ENCODE measurements around the gene NRM. TPM values are rescaled to one million over a fixed set of nuclear protein-coding genes. Genes with fewer than 3 reads are reported as not detected.

The NRM gene
- total and polyA plus RNA-seq, 9 donors = 3.4 to 23.2 (median 15.3) TPM

GRCh38 chr6:30643656-30644055, 47.1 kb downstream of the NRM start:
- H3K4me3 ChIP-seq = no peak overlapping the region
- H3K27me3 ChIP-seq = no peaks in the 10 kb centered on the region
- H3K4me1 ChIP-seq (ENCODE audit: insufficient read depth) = no peaks in the 10 kb centered on the region
- intact Hi-C loops (cut with DNase I) = no loop called here
- DNase-seq = no peak
- H3K27ac ChIP-seq = no peak overlapping the region
- WGBS, 3 donors = 92 to 98% (median 98%) methylated on average over 2 of the region's 2 CpGs
- H3K9me3 ChIP-seq = no peaks in the 10 kb centered on the region
- TF ChIP-seq CTCF (IDR thresholded peaks at IDR 0.05) (no peak), EP300 (IDR thresholded peaks at IDR 0.05) (no peak), POLR2A (IDR thresholded peaks at IDR 0.05) (no peak)
- H3K36me3 ChIP-seq = no peaks in the 10 kb centered on the region

- DNase-seq = no peak
- intact Hi-C loops (cut with DNase I) = no loop called here
- Histone ChIP-seq H3K9me3 (no peaks in the 10 kb centered on the region), H3K36me3 (no peaks in the 10 kb centered on the region), H3K4me1 (ENCODE audit: insufficient read depth) (no peaks in the 10 kb centered on the region), H3K27me3 (no peaks in the 10 kb centered on the region), H3K4me3 (no peak overlapping the region), H3K27ac (no peak overlapping the region)
- TF ChIP-seq EP300 (IDR thresholded peaks at IDR 0.05) (no peak), CTCF (IDR thresholded peaks at IDR 0.05) (no peak), POLR2A (IDR thresholded peaks at IDR 0.05) (no peak)
- WGBS, 3 donors = 83 to 100% (median 95%) methylated on average over 1 of the region's 1 CpG
Measured at GRCh38 chr6:30641048-30641447, 49.7 kb downstream of the NRM start.

- intact Hi-C loops (cut with DNase I) = no loop called here
Measured at GRCh38 chr6:30640481-30640880, 50.3 kb downstream of the NRM start.

More at GRCh38 chr6:30640481-30640880, 50.3 kb downstream of the NRM start:
- Histone ChIP-seq H3K4me3 (no peak overlapping the region), H3K27me3 (no peaks in the 10 kb centered on the region), H3K9me3 (no peaks in the 10 kb centered on the region), H3K4me1 (ENCODE audit: insufficient read depth) (no peaks in the 10 kb centered on the region), H3K36me3 (no peaks in the 10 kb centered on the region), H3K27ac (no peak overlapping the region)
- no peak for TF ChIP-seq POLR2A (IDR thresholded peaks at IDR 0.05)
- no peak for TF ChIP-seq EP300 (IDR thresholded peaks at IDR 0.05)
- no peak for TF ChIP-seq CTCF (IDR thresholded peaks at IDR 0.05)
- WGBS, 3 donors = 84 to 90% (median 89%) methylated on average over 10 of the region's 10 CpGs
- DNase-seq = no peak

Small RNA genes lying within 50 kb of the gene (small RNA-seq; reads per million reads assigned to genes)
- gene RF00019 = not detected

Other genes with a start within 250 kb of the NRM start
- 100 to 1,000 TPM; 181 to 322 (median 238) TPM for gene HLA-E, start 201.5 kb downstream of the NRM start, total RNA-seq
- 100 to 1,000 TPM; 332 to 614 TPM for gene HLA-E, start 201.5 kb downstream of the NRM start, polyA plus RNA-seq
- 100 to 1,000 TPM in 4 of 7 donors, 10 to 100 TPM in 3; 42.4 to 128 (median 103) TPM for gene GNL1, start 134.5 kb downstream of the NRM start, total RNA-seq
- 10 to 100 TPM; 77.8 to 80.4 TPM for gene GNL1, start 134.5 kb downstream of the NRM start, polyA plus RNA-seq
- gene PRR3, start 133.7 kb downstream of the NRM start, total RNA-seq = 10 to 100 TPM in 6 of 7 donors, 1 to 10 TPM in 1; 8.6 to 35.0 (median 20.9) TPM
- 10 to 100 TPM; 19.0 to 29.6 TPM for gene PRR3, start 133.7 kb downstream of the NRM start, polyA plus RNA-seq
- gene ABCF1, start 119.5 kb downstream of the NRM start, total RNA-seq = 10 to 100 TPM; 16.3 to 50.5 (median 36.0) TPM
- gene ABCF1, start 119.5 kb downstream of the NRM start, polyA plus RNA-seq = 10 to 100 TPM; 18.8 to 60.6 TPM
- gene PPP1R10, start 73.7 kb downstream of the NRM start, total RNA-seq = 100 to 1,000 TPM in 1 of 7 donors, 10 to 100 TPM in 6; 44.7 to 106 (median 76.0) TPM
- 10 to 100 TPM; 34.7 to 88.3 TPM for gene PPP1R10, start 73.7 kb downstream of the NRM start, polyA plus RNA-seq
- 10 to 100 TPM; 40.7 to 61.4 (median 52.9) TPM for gene MRPS18B, start 73.1 kb downstream of the NRM start, total RNA-seq
- 10 to 100 TPM; 62.4 to 69.0 TPM for gene MRPS18B, start 73.1 kb downstream of the NRM start, polyA plus RNA-seq
- gene ATAT1, start 64.1 kb downstream of the NRM start, total RNA-seq = 10 to 100 TPM in 4 of 7 donors, 1 to 10 TPM in 3; 5.6 to 20.5 (median 11.4) TPM
- gene ATAT1, start 64.1 kb downstream of the NRM start, polyA plus RNA-seq = 10 to 100 TPM in 1 of 2 donors, 1 to 10 TPM in 1; 9.2 to 18.6 TPM
- 10 to 100 TPM in 6 of 7 donors, 1 to 10 TPM in 1; 6.0 to 20.0 (median 14.8) TPM for gene C6orf136, start 43.9 kb downstream of the NRM start, total RNA-seq
- gene C6orf136, start 43.9 kb downstream of the NRM start, polyA plus RNA-seq = 1 to 10 TPM; 6.4 to 9.3 TPM
- gene DHX16, start 18.0 kb downstream of the NRM start, total RNA-seq = 10 to 100 TPM; 18.0 to 27.4 (median 22.5) TPM
- gene DHX16, start 18.0 kb downstream of the NRM start, polyA plus RNA-seq = 10 to 100 TPM; 19.3 to 27.4 TPM
- 10 to 100 TPM; 14.7 to 86.4 (median 56.0) TPM for gene PPP1R18, start 4.3 kb downstream of the NRM start, total RNA-seq
- gene PPP1R18, start 4.3 kb downstream of the NRM start, polyA plus RNA-seq = 10 to 100 TPM; 51.0 to 95.9 TPM
- 10 to 100 TPM; 13.1 to 62.5 (median 43.9) TPM for gene MDC1, start 26.3 kb upstream of the NRM start, total RNA-seq
- gene MDC1, start 26.3 kb upstream of the NRM start, polyA plus RNA-seq = 10 to 100 TPM; 20.1 to 39.0 TPM
- gene TUBB, start 29.4 kb upstream of the NRM start, total RNA-seq = 100 to 1,000 TPM; 242 to 697 (median 630) TPM
- 100 to 1,000 TPM; 370 to 772 TPM for gene TUBB, start 29.4 kb upstream of the NRM start, polyA plus RNA-seq
- gene FLOT1, start 51.7 kb upstream of the NRM start, total RNA-seq = 100 to 1,000 TPM in 6 of 7 donors, 10 to 100 TPM in 1; 64.1 to 154 (median 116) TPM
- 100 to 1,000 TPM; 124 to 180 TPM for gene FLOT1, start 51.7 kb upstream of the NRM start, polyA plus RNA-seq
- 100 to 1,000 TPM in 1 of 7 donors, 10 to 100 TPM in 5, 1 to 10 TPM in 1; 9.7 to 221 (median 20.6) TPM for gene IER3, start 53.6 kb upstream of the NRM start, total RNA-seq
- gene IER3, start 53.6 kb upstream of the NRM start, polyA plus RNA-seq = 10 to 100 TPM; 16.1 to 30.6 TPM
- gene DDR1, start 193.5 kb upstream of the NRM start, total RNA-seq = 100 to 1,000 TPM in 2 of 7 donors, 10 to 100 TPM in 5; 20.1 to 116 (median 83.7) TPM
- gene DDR1, start 193.5 kb upstream of the NRM start, polyA plus RNA-seq = 10 to 100 TPM; 21.7 to 35.4 TPM
- 10 to 100 TPM in 6 of 7 donors, 1 to 10 TPM in 1; 5.6 to 43.9 (median 25.7) TPM for gene GTF2H4, start 217.2 kb upstream of the NRM start, total RNA-seq
- gene GTF2H4, start 217.2 kb upstream of the NRM start, polyA plus RNA-seq = 10 to 100 TPM; 22.0 to 24.5 TPM
- gene VARS2, start 223.3 kb upstream of the NRM start, total RNA-seq = 10 to 100 TPM in 6 of 7 donors, 1 to 10 TPM in 1; 6.7 to 32.3 (median 19.8) TPM
- 10 to 100 TPM; 17.0 to 23.4 TPM for gene VARS2, start 223.3 kb upstream of the NRM start, polyA plus RNA-seq
- 1 to 10 TPM in 1 of 7 donors, under 1 TPM in 2, not detected in 4; 0.80 to 3.1 (median 0.82) TPM for gene SFTA2, start 241.2 kb upstream of the NRM start, total RNA-seq
- gene SFTA2, start 241.2 kb upstream of the NRM start, polyA plus RNA-seq = not detected
- under 1 TPM in 1 of 7 donors, not detected in 6; under 0.01 TPM for gene MUCL3, start 250.0 kb upstream of the NRM start, total RNA-seq
- gene MUCL3, start 250.0 kb upstream of the NRM start, polyA plus RNA-seq = not detected